Suprapubic skin (tissue), 4 donors: ENCODE data around the gene RGS7. TPM values are rescaled to one million over a fixed set of nuclear protein-coding genes. Genes with fewer than 3 reads are reported as not detected.

Experiments
- DNase-seq, 2 donors: peaks; one replicate each; pipeline ENCODE4 v3.0.0-alpha.2; 2019; ENCODE audit warnings: low spot score in 2 of 2
- H3K27ac ChIP-seq: fragments of 200-600 bp; sonication (generic); one replicate; pipeline ENCODE4 v1.5.1; 2019
- H3K27me3 ChIP-seq: fragments of 200-600 bp; sonication (generic); one replicate; pipeline ENCODE4 v1.5.1; 2019
- H3K36me3 ChIP-seq: fragments of 200-600 bp; sonication (generic); one replicate; pipeline ENCODE4 v1.5.1; 2019
- H3K4me1 ChIP-seq: fragments of 200-600 bp; sonication (generic); one replicate; pipeline ENCODE4 v1.5.1; 2019
- H3K4me3 ChIP-seq: fragments of 200-600 bp; sonication (generic); one replicate; pipeline ENCODE4 v1.5.1; 2019; ENCODE audit warnings: mild to moderate bottlenecking
- H3K9me3 ChIP-seq: fragments of 200-600 bp; sonication (generic); one replicate; pipeline ENCODE4 v1.5.1; 2019
- EP300 ChIP-seq: sonication (generic); formaldehyde crosslinking; IDR thresholded peaks from one replicate; pipeline ENCODE4 v1.6.1; 2017; ENCODE audit warnings: antibody characterized with exemption
- POLR2A ChIP-seq, 2 donors: fragments of 450-650 bp; IDR thresholded peaks; one replicate each; pipeline ENCODE4 v1.6.1; 2017; ENCODE audit warnings: antibody characterized with exemption in 2 of 2, mild to moderate bottlenecking in 2 of 2, moderate library complexity in 2 of 2
- POLR2AphosphoS5 ChIP-seq, 3 donors: sonication (generic); formaldehyde crosslinking; IDR thresholded peaks; one replicate each; pipeline ENCODE4 v1.6.1; 2017; ENCODE audit warnings: antibody characterized with exemption in 3 of 3
- WGBS: methylation state at CpG from one replicate; pipeline ENCODE4 v1.1.5; 2018; 5-methylcytosine and 5-hydroxymethylcytosine counted together
- total RNA-seq, 4 donors: library from RNA; depleted of rRNA; stranded (reverse); fragments of >200 nt; gene quantifications; one replicate each; pipeline ENCODE4 v1.1.0, GENCODE V29; 2016
- TF ChIP-seq, protein P1 (sequence below), 2 donors: fragments of 200-600 bp in 1 of 2; fragments of 450-650 bp in 1 of 2; sonication (generic) in 1 of 2; IDR thresholded peaks; one replicate each; pipeline ENCODE4 v1.5.1; 2016 to 2019; ENCODE audit warnings: antibody characterized with exemption in 2 of 2, mild to moderate bottlenecking in 1 of 2, moderate library complexity in 1 of 2

Gene RGS7
- total RNA-seq, 4 donors from 2014 or later, result not detected

DNA sequence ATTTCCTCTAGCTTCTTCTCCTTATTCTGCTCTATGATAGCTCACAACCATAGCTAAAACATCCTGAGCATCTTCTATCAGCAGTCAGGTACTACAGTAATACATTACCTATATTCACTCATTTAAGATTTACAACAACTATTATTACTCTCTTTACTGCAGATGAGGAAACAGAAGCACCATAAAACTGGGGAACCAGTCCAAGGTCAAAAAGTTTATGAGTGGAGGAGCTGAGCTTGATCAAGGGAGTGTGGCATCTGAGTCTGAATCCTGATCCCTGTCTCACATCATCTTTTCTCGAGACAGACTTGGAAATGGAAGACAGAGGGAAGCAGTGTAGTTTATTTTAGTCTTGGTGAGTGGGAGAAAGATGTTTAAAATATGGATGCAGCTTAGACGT, 288.6 kb downstream of the RGS7 start:
- TF ChIP-seq, protein P1, sequence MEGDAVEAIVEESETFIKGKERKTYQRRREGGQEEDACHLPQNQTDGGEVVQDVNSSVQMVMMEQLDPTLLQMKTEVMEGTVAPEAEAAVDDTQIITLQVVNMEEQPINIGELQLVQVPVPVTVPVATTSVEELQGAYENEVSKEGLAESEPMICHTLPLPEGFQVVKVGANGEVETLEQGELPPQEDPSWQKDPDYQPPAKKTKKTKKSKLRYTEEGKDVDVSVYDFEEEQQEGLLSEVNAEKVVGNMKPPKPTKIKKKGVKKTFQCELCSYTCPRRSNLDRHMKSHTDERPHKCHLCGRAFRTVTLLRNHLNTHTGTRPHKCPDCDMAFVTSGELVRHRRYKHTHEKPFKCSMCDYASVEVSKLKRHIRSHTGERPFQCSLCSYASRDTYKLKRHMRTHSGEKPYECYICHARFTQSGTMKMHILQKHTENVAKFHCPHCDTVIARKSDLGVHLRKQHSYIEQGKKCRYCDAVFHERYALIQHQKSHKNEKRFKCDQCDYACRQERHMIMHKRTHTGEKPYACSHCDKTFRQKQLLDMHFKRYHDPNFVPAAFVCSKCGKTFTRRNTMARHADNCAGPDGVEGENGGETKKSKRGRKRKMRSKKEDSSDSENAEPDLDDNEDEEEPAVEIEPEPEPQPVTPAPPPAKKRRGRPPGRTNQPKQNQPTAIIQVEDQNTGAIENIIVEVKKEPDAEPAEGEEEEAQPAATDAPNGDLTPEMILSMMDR (IDR thresholded peaks at IDR 0.05), result no peak
- TF ChIP-seq EP300 (no peak), POLR2A (IDR thresholded peaks at IDR 0.05) (no peak), POLR2AphosphoS5 (IDR thresholded peaks at IDR 0.05) (no peak)
- Histone ChIP-seq H3K9me3 (no peaks in the 10 kb centered on the region), H3K27me3 (no peaks in the 10 kb centered on the region), H3K4me1 (no peaks in the 10 kb centered on the region), H3K36me3 (no peaks in the 10 kb centered on the region), H3K4me3 (no peak overlapping the region), H3K27ac (no peak overlapping the region)
- WGBS, result 77% methylated on average over 2 of the region's 2 CpGs
- DNase-seq, result no peak

- no peak for DNase-seq
- WGBS, result 65% methylated on average over 5 of the region's 5 CpGs
- no peaks in the 10 kb centered on the region for H3K4me1 ChIP-seq
Observed at GRCh38 chr1:241063276-241063675, 293.7 kb downstream of the RGS7 start.

DNA sequence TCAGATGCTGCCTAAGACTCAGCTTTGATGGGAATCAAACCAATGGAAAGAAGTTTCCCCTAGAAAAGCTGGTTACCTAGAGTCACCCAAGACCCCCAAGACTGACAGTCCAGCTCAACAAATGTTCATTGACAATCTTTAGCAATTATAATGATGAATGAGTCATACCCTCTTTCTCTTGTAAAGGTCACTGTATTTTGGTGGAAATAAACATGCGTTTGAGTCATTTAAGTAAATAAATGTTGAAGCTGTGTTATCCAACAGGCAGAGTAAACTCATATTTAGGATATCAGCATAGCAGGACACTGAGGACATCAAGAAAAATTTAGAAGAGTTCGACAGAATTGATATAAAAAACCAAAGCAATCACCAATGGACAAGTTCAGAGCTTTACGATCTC, 295.9 kb downstream of the RGS7 start:
- TF ChIP-seq POLR2AphosphoS5 (IDR thresholded peaks at IDR 0.05) (no peak), POLR2A (IDR thresholded peaks at IDR 0.05) (no peak), EP300 (no peak)
- TF ChIP-seq, protein P1 (IDR thresholded peaks at IDR 0.05), result no peak
- 89% methylated on average over 3 of the region's 3 CpGs for WGBS

More at GRCh38 chr1:241063276-241063675, 293.7 kb downstream of the RGS7 start:
- Histone ChIP-seq H3K27me3 (no peaks in the 10 kb centered on the region), H3K36me3 (no peaks in the 10 kb centered on the region), H3K9me3 (no peaks in the 10 kb centered on the region), H3K4me3 (no peak overlapping the region), H3K27ac (no peak overlapping the region)
- TF ChIP-seq POLR2A (IDR thresholded peaks at IDR 0.05), result no peak
- TF ChIP-seq EP300, result no peak
- TF ChIP-seq POLR2AphosphoS5 (IDR thresholded peaks at IDR 0.05), result no peak
- TF ChIP-seq, protein P1 (IDR thresholded peaks at IDR 0.05), result no peak

GRCh38 chr1:241048622-241049021, 308.4 kb downstream of the RGS7 start:
- Histone ChIP-seq H3K9me3 (no peaks in the 10 kb centered on the region), H3K36me3 (no peaks in the 10 kb centered on the region), H3K27ac (no peak overlapping the region), H3K4me3 (no peak overlapping the region), H3K4me1 (no peaks in the 10 kb centered on the region), H3K27me3 (no peaks in the 10 kb centered on the region)
- TF ChIP-seq POLR2A (IDR thresholded peaks at IDR 0.05) (no peak), EP300 (no peak), POLR2AphosphoS5 (IDR thresholded peaks at IDR 0.05) (no peak)
- TF ChIP-seq, protein P1 (IDR thresholded peaks at IDR 0.05), result no peak
- WGBS, result 74% methylated on average over 4 of the region's 4 CpGs
- DNase-seq, result no peak

More for the DNA sequence above, 295.9 kb downstream of the RGS7 start:
- H3K4me1 ChIP-seq, result no peaks in the 10 kb centered on the region
- no peaks in the 10 kb centered on the region for H3K27me3 ChIP-seq
- no peak for DNase-seq
- no peak overlapping the region for H3K27ac ChIP-seq
- no peaks in the 10 kb centered on the region for H3K36me3 ChIP-seq
- no peak overlapping the region for H3K4me3 ChIP-seq
- no peaks in the 10 kb centered on the region for H3K9me3 ChIP-seq

DNA sequence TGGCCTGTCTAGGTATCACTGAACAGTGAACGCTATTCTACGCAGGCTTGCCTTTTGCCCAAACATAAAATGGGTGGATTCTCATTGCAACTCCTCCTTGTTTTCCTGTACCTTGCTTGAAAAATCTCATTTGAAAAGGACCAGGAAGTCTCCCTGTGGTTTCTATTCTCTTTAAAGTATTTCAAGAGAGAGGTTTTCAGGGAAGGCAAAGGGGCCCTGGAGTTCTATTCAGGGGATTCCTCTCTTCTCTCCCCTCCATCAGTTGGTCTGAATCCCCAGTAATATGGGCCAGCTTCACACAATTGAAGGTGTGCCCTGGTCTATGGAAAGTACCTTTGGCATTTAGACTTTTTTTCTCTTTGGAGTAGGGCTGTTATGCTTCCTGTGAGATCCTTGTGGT, 311.3 kb downstream of the RGS7 start:
- Histone ChIP-seq H3K4me1 (no peaks in the 10 kb centered on the region), H3K36me3 (no peaks in the 10 kb centered on the region), H3K4me3 (no peak overlapping the region), H3K9me3 (no peaks in the 10 kb centered on the region), H3K27ac (no peak overlapping the region), H3K27me3 (no peaks in the 10 kb centered on the region)
- WGBS, result 95% methylated on average over 2 of the region's 2 CpGs
- TF ChIP-seq POLR2A (IDR thresholded peaks at IDR 0.05) (no peak), POLR2AphosphoS5 (IDR thresholded peaks at IDR 0.05) (no peak), EP300 (no peak)
- TF ChIP-seq, protein P1 (IDR thresholded peaks at IDR 0.05), result no peak
- no peak for DNase-seq
